A549 (cell line): ENCODE data around the gene VPS26A. TPM values are rescaled to one million over a fixed set of nuclear protein-coding genes. Genes with fewer than 3 reads are reported as not detected.
A peak's percentile ranks its signal among the peaks of the same experiment; 100 is the strongest.
"Not testable (repeated sequence)": the region's sequence is repeated elsewhere in the genome, so short reads cannot be mapped to it uniquely, and the experiment has no call there.

Experiments used
- ATAC-seq, 2 experiments: fragments of 200-7000 bp in 1 of 2; fragments of >200 bp in 1 of 2; cut with Nextera tagmentation in 1 of 2; cut with Tn5 transposase in 1 of 2; 3 replicates each; pipeline versions ENCODE4 v1.8.0 to v1.9.1; 2018 to 2020; ENCODE audit warnings: mild to moderate bottlenecking in 1 of 2, moderate library complexity in 1 of 2
- CTCF ChIA-PET: fragments of 300-600 bp; sonication (Branson Sonifier 250); formaldehyde crosslinking; extraction: SDS; loops from one replicate; lab custom pipeline; 2021; ENCODE audit warnings: antibody characterized with exemption, inconsistent platforms; lab: Yijun Ruan, JAX
- POLR2A ChIA-PET: fragments of 350-600 bp; formaldehyde crosslinking; extraction: SDS; loops from one replicate; lab custom pipeline; 2021; ENCODE audit warnings: antibody characterized with exemption, inconsistent platforms; lab: Yijun Ruan, JAX
- DNase-seq, 2 experiments: peaks; one replicate each; pipeline versions ENCODE4 v3.0.0 to v3.0.0-alpha.2; 2011 to 2016; ENCODE audit warnings: low read depth in 1 of 2, low spot score in 1 of 2
- FAIRE-seq: peaks from 2 replicates; lab custom pipeline; 2011; peaks lifted over from hg19 to GRCh38; lab: Jason Lieb, UNC
- H3K27ac ChIP-seq, 2 experiments: fragments of >200 bp; sonication (Bioruptor Twin); formaldehyde crosslinking; 3 replicates each; pipeline ENCODE4 v1.5.1; 2016 to 2017
- H3K4me1 ChIP-seq: fragments of >200 bp; sonication (Bioruptor Twin); formaldehyde crosslinking; 3 replicates; pipeline ENCODE4 v1.6.1; 2016
- H3K4me2 ChIP-seq: fragments of >200 bp; sonication (Bioruptor Twin); formaldehyde crosslinking; 3 replicates; pipeline ENCODE4 v1.6.1; 2016
- H3K4me3 ChIP-seq: fragments of >200 bp; sonication (Bioruptor Twin); formaldehyde crosslinking; 3 replicates; pipeline ENCODE4 v1.5.1; 2016
- H3K9me3 ChIP-seq: fragments of >200 bp; sonication (Bioruptor Twin); formaldehyde crosslinking; 3 replicates; pipeline ENCODE4 v1.6.1; 2016
- ATOH8 ChIP-seq: fragments of 250-450 bp; sonication (Bioruptor Pico); IDR thresholded peaks from 2 replicates; pipeline ENCODE4 v1.5.0; 2020; ENCODE audit warnings: low read depth, mild to moderate bottlenecking, moderate library complexity
- BCL3 ChIP-seq: fragments of >200 bp; sonication (Bioruptor Twin); formaldehyde crosslinking; IDR thresholded peaks from 3 replicates; pipeline ENCODE4 v1.6.1; 2016
- CTCF ChIP-seq: fragments of >200 bp; sonication (Bioruptor Twin); formaldehyde crosslinking; IDR thresholded peaks from 3 replicates; pipeline ENCODE4 v1.5.1; 2016
- EHF ChIP-seq: fragments of 250-450 bp; sonication (Bioruptor Pico); IDR thresholded peaks from 2 replicates; pipeline ENCODE4 v1.5.0; 2020; ENCODE audit warnings: mild to moderate bottlenecking
- FOSL2 ChIP-seq, 2 experiments: fragments of 450-650 bp in 1 of 2; fragments of >200 bp in 1 of 2; sonication (Bioruptor Twin) in 1 of 2; formaldehyde crosslinking; IDR thresholded peaks; 2 replicates each; pipeline versions ENCODE4 v1.5.0 to v1.6.1; 2016 to 2020; ENCODE audit warnings: mild to moderate bottlenecking in 1 of 2, moderate library complexity in 1 of 2
- FOXS1 ChIP-seq: fragments of 250-450 bp; sonication (Bioruptor Pico); IDR thresholded peaks from 2 replicates; pipeline ENCODE4 v1.5.0; 2020; ENCODE audit warnings: mild to moderate bottlenecking, moderate library complexity
- GATA3 ChIP-seq: IDR thresholded peaks from 2 replicates; pipeline ENCODE4 v1.6.1; 2012; ENCODE audit warnings: borderline replicate concordance
- HOXA7 ChIP-seq: fragments of 250-450 bp; sonication (Bioruptor Pico); IDR thresholded peaks from 2 replicates; pipeline ENCODE4 v1.5.0; 2020; ENCODE audit warnings: mild to moderate bottlenecking, moderate library complexity
- KDM1A ChIP-seq: fragments of 200-600 bp; sonication (generic); IDR thresholded peaks from 2 replicates; pipeline ENCODE4 v1.6.1; 2016; ENCODE audit warnings: low read depth, mild to moderate bottlenecking
- MAFK ChIP-seq: fragments of 450-650 bp; IDR thresholded peaks from 2 replicates; pipeline ENCODE4 v1.6.1; 2014; ENCODE audit not compliant: partially characterized antibody
- NFE2L2 ChIP-seq: fragments of 150-350 bp; conservative IDR thresholded peaks from 2 replicates; pipeline ENCODE4 v1.6.1; 2014; ENCODE audit warnings: low read length
- PHF8 ChIP-seq: fragments of 200-600 bp; sonication (generic); IDR thresholded peaks from 2 replicates; pipeline ENCODE4 v1.6.1; 2016; ENCODE audit warnings: low read depth, mild to moderate bottlenecking, antibody characterized with exemption, moderate library complexity, borderline replicate concordance
- POLR2A ChIP-seq: IDR thresholded peaks from 2 replicates; pipeline ENCODE4 v1.6.1; 2012; ENCODE audit warnings: mild to moderate bottlenecking, low read length
- POLR2AphosphoS2 ChIP-seq: conservative IDR thresholded peaks from 2 replicates; pipeline ENCODE4 v1.6.1; 2012; ENCODE audit warnings: low read length, improper control_type of control experiment, inconsistent platforms
- RAD21 ChIP-seq, 2 experiments: fragments of >200 bp in 1 of 2; sonication (Bioruptor Twin) in 1 of 2; formaldehyde crosslinking in 1 of 2; IDR thresholded peaks in 1 of 2; conservative IDR thresholded peaks in 1 of 2; 2 replicates in 1 of 2; 3 replicates in 1 of 2; pipeline ENCODE4 v1.6.1; 2012 to 2018; ENCODE audit warnings: inconsistent platforms in 1 of 2
- REST ChIP-seq: fragments of 200-600 bp; sonication (generic); IDR thresholded peaks from 2 replicates; pipeline ENCODE4 v1.6.1; 2016; ENCODE audit warnings: antibody characterized with exemption, mild to moderate bottlenecking, moderate library complexity
- SREBF2 ChIP-seq: fragments of 450-650 bp; IDR thresholded peaks from 2 replicates; pipeline ENCODE4 v1.6.1; 2014; ENCODE audit warnings: mild to moderate bottlenecking, moderate library complexity
- WGBS: methylation state at CpG from one replicate; pipeline ENCODE4 v1.1.6; 2017; ENCODE audit errors: missing lambda C conversion rate; 5-methylcytosine and 5-hydroxymethylcytosine counted together
- polyA plus RNA-seq, 4 experiments: library from polyadenylated mRNA; depleted of rRNA in 3 of 4; stranded (reverse); fragments of >200 nt; fragmentation: RNase III in 1 of 4; extraction: RNeasy Plus Mini Kit Qiagen cat#74134 plus additional on column Dnase treatment in 1 of 4; gene quantifications; 2 replicates in 3 of 4; 3 replicates in 1 of 4; pipeline ENCODE4 v1.2.3, GENCODE V29; 2011 to 2017
- TF ChIP-seq, protein P1 (sequence below): fragments of 150-350 bp; IDR thresholded peaks from 2 replicates; pipeline ENCODE4 v1.6.1; 2014; ENCODE audit warnings: low read depth, mild to moderate bottlenecking, low read length
- TF ChIP-seq, protein P2 (sequence below): IDR thresholded peaks from 2 replicates; pipeline ENCODE4 v1.6.1; 2012

The VPS26A gene
- polyA plus RNA-seq, 2 of the 4 experiments (the other 2 are of a cell fraction): 52.6 to 62.6 TPM

GRCh38 chr10:69172241-69172982 is 48.4 kb downstream of the VPS26A start:
- Histone ChIP-seq H3K4me1 (no peaks in the 10 kb centered on the region), H3K27ac (no peak overlapping the region), H3K4me2 (no peak overlapping the region), H3K4me3 (no peak overlapping the region), H3K9me3 (no peaks in the 10 kb centered on the region)
- ATAC-seq (no peak), DNase-seq (no peak), FAIRE-seq (no peak)
- CTCF ChIA-PET: interaction anchor here (0.8 to 0.9 kb wide), 2 partner anchors 10 to 14 kb away, joined by 3 to 4 read pairs; no protein-coding TSS in a partner anchor
- 81% methylated on average over 3 of the region's 3 CpGs for WGBS
- POLR2A ChIA-PET: no interaction called here
- TF ChIP-seq, protein P1, sequence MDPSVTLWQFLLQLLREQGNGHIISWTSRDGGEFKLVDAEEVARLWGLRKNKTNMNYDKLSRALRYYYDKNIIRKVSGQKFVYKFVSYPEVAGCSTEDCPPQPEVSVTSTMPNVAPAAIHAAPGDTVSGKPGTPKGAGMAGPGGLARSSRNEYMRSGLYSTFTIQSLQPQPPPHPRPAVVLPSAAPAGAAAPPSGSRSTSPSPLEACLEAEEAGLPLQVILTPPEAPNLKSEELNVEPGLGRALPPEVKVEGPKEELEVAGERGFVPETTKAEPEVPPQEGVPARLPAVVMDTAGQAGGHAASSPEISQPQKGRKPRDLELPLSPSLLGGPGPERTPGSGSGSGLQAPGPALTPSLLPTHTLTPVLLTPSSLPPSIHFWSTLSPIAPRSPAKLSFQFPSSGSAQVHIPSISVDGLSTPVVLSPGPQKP: no peak
- TF ChIP-seq PHF8: no peak
- no peak for TF ChIP-seq POLR2A
- TF ChIP-seq FOXS1 (CRISPR knock-in tag): no peak
- no peak for TF ChIP-seq BCL3
- TF ChIP-seq ATOH8: no peak
- TF ChIP-seq KDM1A: no peak
- no peak for TF ChIP-seq POLR2AphosphoS2
- TF ChIP-seq RAD21 (conservative IDR thresholded peaks at IDR 0.05 in 1 of 2, IDR thresholded peaks at IDR 0.05 in 1 of 2): no peak
- TF ChIP-seq HOXA7 (CRISPR knock-in tag): no peak
- no peak for TF ChIP-seq SREBF2
- TF ChIP-seq CTCF: no peak
- no peak for TF ChIP-seq NFE2L2

DNA sequence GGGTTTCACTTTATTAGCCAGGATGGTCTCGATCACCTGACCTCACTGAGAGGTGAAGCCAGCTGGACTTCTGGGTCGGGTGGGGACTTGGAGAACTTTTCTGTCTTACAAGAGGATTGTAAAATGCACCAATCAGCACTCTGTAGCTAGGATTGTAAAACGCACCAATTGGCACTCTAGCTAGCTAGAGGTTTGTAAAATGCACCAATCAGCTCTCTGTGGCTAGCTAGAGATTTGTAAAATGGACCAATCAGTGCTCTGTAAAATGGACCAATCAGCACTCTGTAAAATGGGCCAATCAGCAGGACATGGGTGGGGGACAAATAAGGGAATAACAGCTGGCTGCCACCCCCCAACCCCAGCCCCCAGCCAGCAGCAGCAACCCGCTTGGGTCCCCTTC is 51.3 kb downstream of the VPS26A start:
- POLR2A ChIA-PET, H3K4me1 ChIP-seq, H3K27ac ChIP-seq, H3K4me3 ChIP-seq, H3K4me2 ChIP-seq, ATAC-seq, H3K9me3 ChIP-seq, FAIRE-seq, CTCF ChIA-PET: not testable (repeated sequence)
- DNase-seq: peak in 1 of 2 experiments; percentile 16
- whole genome bisulfite sequencing: 84% methylated on average over 4 of the region's 4 CpGs
- peak; percentile 36 for TF ChIP-seq MAFK

DNA sequence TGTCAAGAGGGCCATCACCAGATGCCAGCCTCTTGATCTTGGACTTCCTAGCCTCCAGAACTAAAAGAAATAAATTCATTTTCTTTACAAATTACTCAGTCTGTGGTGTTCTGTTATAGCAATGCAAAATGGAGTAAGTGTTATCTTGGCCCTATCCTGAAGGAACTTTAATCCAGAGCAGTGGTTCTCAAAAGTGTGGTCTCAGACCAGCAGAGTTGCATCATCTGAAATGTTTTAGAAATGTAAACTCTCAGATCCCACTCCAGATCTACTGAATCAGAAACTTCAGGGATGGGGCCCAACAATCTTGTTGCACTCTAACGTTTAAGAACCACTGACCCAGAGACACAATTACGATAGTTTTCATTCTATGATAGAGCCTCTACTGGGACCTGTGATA is 52.8 kb downstream of the VPS26A start:
- ATAC-seq: no peak
- TF ChIP-seq BCL3 (no peak), FOSL2 (IDR thresholded peaks at IDR 0.05) (no peak), FOSL2 (CRISPR knock-in tag; IDR thresholded peaks at IDR 0.05) (no peak), CTCF (no peak), REST (no peak), EHF (CRISPR knock-in tag) (no peak), GATA3 (no peak)
- TF ChIP-seq, protein P2, sequence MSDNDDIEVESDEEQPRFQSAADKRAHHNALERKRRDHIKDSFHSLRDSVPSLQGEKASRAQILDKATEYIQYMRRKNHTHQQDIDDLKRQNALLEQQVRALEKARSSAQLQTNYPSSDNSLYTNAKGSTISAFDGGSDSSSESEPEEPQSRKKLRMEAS: no peak

More for the DNA sequence above, 52.8 kb downstream of the VPS26A start:
- CTCF ChIA-PET: no interaction called here
- Histone ChIP-seq H3K4me2 (no peak overlapping the region), H3K9me3 (no peaks in the 10 kb centered on the region), H3K4me3 (no peak overlapping the region), H3K27ac (no peak overlapping the region), H3K4me1 (peaks cover 6% of the 10 kb centered on the region; the same call in 2 of the 3 replicates)
- 73% methylated on average over 2 of the region's 2 CpGs for WGBS
- FAIRE-seq (no peak), DNase-seq (no peak)
- POLR2A ChIA-PET: no interaction called here
